PC-9 (cell line): ENCODE results near the gene C2CD4C.

Experiments
- CTCF ChIP-seq: fragments of 200-600 bp; sonication (generic); conservative IDR thresholded peaks from 2 replicates; pipeline ENCODE4 v1.6.1; 2017; ENCODE audit warnings: mixed run types, antibody characterized with exemption, mild to moderate bottlenecking, moderate library complexity
- EZH2 ChIP-seq: fragments of 200-600 bp; sonication (generic); IDR thresholded peaks from 2 replicates; pipeline ENCODE4 v1.8.0; 2017; ENCODE audit warnings: antibody characterized with exemption, low read depth

GRCh38 chr19:447816-448560 lies 39.0 kb upstream of the C2CD4C start:
- no peak for TF ChIP-seq CTCF
- TF ChIP-seq EZH2, result no peak
